Nucleus accumbens (tissue), 56 donors: ENCODE results near the gene DYNC1H1.
"Not testable (repeated sequence)": the region's sequence is repeated elsewhere in the genome, so short reads cannot be mapped to it uniquely, and the experiment has no call there.

Source experiments
- DNase-seq, 56 donors: peaks; one replicate each; lab custom pipeline; 2025; lab: John Stamatoyannopoulos, UW

The DYNC1H1 gene

DNA sequence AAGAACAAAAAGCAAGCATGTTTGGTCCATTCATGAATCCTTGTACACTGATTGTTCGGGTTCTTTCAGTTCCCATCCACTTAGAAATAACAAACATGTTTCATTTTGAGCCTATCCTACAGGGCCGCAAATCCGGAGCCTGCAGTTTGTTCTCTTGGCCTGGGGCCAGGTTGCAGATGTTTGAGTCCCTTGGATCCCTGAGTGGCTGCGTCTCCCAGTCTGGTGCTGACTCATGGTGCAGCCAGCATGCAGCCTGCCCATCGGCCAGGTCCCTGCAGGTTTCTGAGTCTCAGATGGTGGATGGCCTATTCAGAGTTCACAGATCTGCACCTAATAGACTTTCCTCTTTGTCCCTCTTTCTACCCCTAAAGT lies 1.9 kb upstream of the DYNC1H1 start:
- peak in 22 of 56 donors; percentile 5 to 71 (median 26) for DNase-seq

DNA sequence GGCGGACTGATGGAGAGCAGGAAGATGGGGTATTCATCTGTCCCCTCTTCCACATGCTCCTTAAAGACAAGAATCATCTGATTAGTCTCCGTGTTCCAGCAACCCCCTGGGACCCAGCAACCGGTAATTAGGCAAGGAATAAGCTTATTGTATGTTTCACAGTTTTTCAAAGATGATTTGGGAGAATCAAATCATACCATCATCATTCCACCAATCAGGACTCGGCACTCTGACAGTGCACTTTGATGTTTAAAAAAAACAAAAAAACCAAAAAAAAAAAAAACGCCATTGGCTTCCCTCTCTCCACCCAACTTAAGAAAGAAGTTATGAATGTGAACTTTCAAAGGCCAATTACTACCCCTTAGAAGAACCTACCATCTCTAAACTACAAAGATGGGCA lies 1.3 kb upstream of the DYNC1H1 start:
- DNase-seq, result no peak

DNA sequence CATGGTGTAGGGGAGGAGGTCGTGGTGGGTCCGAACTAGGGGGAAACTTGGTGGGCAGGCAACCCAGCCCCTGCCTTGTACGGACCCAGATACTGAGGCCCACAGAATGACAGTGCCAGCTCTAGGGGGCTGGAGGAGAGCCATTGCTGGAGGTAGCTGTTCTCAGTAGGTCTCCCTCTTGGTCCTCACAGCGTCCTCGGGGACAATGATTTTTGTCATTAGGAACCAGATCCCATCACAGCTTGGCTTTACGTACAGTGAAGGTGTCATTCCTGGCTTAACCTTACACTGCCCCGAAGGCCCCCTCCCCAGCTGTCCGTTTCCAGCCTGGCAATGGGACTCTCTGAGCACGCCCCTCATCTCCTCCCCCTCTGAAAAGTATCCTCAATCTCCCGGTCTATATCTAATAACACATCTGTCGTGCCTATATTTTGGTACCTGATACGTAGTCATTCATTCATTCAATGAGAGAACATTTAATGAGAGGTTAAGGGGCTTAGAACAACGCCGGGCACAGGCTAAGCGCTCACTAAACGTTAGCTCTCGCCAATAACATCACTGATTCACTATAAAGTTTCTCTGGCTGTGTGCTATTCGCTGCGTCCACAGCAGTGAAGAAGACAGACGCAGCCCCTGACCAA lies 597 bp upstream of the DYNC1H1 start:
- DNase-seq, result no peak

DNA sequence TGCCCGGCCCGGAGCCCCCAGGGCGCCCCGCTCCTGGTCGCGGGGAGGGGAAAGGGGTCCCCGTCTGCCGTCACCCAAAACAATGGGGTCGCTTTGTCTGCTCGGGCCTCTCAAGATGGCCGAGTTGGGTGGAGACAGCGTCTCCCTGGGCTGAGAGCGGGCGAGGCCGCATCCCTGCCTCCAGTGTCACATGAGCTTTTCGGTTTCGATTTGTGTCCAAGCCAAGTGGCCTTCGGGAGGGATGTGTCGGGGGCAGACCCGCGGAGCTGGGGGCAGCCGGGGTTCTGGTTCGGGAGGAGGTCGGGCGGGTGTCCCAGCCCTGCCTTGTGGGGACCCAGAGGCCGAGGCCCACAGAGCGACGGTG lies 790 bp downstream of the DYNC1H1 start:
- DNase-seq, result peak in 52 of 56 donors; percentile 19 to 84 (median 66)

DNA sequence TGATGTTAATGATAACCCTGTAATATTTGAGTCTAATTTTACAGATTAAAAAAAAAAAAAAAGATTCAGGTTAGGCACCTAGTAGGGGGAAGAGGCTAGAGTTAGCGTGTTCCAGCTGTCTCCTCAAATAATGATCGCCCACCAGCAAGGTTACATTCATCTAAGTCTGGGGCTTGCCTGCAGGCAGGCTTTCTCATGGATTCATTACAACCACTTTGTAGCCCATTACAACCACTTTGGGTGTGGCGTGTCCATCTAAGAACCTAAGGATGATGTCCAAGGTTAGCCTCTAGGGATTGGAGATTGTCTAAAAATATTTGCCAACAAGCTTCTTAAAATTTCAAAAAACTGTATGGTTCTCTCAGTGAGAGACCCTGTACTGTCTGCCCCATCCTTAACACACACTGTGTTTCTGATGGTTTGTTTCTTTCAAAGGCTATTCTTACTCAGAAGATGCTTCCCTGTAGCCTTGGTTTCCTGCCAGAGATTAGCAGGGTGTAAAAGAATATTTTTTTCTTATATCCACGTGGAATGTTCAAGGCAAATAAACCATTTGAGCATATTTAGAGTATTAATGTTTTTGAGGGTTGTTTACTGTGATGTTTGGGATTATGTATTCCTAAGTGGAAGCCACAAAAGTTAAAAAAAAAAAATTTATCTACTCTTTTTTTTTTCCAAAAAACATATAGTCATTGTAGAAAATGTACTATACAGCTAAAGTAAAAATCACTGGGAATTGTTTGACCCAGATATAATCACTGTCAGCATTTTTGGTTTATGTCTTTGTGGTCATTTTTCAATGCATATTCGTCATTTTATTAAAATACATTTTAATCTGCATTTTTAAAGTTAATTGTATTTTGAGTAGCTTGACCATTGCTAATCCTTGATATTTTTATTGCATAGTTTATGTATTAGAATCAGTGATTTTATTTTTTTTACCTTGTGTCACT lies 1.7 kb downstream of the DYNC1H1 start:
- no peak for DNase-seq

DNA sequence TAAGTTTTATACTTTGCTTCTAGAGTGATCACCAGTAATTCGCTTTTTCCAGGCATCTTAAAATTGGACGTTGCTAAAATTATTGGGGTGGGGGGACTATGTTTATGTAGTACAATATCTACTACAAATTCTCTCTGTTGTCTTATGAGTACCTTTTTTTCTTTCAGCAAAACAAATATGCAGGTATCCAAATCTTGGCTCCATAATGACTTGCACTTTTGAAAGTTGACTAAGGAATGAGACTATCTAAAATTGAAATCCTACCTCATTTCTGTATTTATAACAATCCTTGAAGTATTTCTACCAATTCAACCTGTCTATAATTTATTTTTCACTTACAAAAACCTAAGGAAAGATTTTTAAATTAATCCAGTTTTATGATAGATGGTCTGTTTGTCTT lies 2.4 kb downstream of the DYNC1H1 start:
- no peak for DNase-seq

DNA sequence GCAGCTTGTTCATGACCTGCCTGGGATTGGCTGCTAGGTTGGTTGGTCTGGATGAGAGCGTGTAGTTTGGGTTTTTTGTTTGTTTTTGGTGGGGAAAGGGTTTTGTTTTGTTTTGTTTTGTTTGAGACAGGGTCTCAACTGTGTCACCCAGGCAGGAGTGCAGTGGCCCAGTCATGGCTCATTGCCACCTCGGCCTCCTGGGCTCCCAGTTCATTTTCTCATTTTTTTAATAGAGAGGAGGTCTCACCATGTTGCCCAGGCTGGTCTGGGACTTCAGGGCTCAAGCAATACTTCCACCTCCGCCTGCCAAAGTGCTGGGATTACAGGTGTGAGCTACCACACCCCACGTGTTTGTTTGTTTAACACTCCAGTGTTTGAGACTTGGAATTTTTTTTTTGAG lies 3.8 kb downstream of the DYNC1H1 start:
- no peak for DNase-seq

DNA sequence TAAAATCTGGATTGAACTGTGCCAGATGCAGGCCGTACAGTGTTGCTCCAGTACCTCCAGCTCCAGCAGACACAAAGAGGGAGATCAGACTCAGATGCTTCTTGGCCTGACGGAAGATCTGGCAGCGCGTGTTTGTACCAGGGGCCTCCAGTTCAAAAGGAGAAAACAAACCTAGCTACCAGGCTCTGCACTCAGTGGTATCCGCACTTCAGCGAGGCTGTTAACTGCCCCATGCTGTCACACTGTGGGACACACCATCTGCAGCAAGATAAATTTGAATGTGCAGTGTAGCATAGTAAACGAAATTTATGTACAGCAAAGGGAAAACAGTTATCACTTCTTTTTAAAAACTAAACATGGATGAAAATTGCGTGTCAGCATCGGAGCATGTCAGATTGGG lies 5.1 kb downstream of the DYNC1H1 start:
- DNase-seq, result no peak

DNA sequence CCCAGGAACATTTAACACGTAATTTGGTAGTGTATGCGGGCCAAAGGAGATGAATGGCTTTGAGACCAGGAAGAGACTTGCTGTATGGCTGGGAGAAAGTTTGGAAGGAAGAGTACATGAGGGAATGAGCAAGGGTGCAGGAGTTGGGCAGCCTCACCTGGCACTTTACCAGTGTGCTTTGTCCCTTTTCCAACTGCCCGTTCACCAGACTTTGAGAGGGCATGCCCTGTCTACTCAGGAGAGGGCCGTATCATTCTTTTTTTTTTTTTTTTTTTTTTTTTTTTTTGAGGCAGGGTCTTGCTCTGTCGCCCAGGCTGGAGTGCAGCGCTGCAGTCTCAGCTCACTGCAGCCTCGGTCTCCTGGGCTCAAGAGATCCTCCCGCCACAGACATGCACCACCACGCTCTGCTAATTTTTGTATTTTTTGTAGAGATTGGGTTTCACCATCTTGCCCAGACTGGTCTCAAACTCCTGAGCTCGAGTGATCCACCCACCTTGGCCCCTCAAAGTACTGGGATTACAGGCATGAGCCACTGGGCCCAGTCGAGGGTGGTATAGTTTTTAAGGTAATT lies 6.5 kb downstream of the DYNC1H1 start:
- no peak for DNase-seq

DNA sequence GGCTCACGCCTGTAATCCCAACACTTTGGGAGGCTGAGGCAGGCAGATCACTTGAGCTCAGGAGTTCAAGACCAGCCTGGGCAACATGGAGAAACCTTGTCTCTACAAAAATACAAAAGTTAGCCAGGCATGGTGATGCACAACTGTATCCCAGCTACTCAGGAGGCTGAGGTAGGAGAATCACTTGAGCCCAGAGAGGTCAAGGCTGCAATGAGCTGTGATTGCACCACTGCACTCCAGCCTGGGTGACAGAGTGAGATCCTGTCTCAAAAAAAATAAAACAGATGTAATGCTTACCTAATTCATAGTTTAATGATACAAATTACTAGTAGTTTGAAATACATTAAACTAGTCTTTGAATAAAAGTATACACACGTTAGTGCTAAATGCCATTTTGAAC lies 7.1 kb downstream of the DYNC1H1 start:
- DNase-seq, result not testable (repeated sequence)

DNA sequence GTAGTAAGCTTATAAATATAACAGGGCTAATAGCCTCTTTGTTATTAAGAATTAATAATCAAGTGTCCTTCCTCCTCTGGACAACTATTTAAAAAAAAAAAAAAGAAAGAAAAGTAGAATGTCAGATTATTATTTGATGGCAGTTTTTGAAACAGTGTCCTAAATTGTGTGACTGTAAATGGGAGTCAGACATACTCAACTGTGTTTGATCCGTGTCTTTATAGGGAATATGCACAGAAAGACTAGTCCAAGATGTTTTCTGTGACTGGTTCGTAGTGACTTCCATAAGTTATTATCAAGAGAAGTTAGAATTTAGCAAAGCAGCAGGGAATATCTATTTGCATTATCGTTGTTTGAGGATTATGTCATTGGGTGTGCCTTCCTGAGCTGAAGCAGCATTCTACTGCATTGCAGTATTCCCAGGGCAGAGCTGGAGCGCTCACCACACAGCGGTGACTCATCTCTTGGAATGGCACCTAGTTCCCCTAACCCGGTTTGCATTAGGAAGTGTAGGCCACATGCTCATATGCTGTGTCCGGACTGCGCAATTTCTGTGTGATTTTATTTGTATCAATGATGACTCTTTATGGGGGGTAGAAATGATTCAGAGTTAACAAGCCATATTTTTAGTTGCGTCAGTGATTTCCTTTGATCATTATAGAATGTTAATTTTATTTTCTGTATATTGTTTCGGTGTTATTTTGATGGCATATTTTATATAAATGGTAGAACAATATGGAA lies 7.9 kb downstream of the DYNC1H1 start:
- DNase-seq, result peak in 35 of 56 donors; percentile 8 to 74 (median 35)

DNA sequence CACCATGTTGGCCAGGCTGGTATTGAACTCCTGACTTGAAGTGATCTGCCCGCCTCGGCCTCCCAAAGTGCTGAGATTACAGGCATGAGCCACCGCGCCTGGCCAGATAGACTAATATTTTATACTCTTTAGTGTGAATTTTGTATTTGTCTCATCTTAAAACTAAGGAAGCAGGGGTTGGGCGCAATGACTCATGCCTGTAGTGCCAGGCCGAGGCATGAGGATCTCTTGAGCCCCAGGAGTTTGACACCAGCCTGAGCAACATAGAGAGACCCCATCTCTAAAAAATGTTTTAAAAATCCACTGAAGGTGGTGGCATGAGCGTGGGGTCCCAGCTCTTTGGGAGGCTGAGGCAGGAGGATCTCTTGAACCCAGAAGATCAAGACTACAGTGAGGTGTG lies 9.0 kb downstream of the DYNC1H1 start:
- DNase-seq, result no peak

DNA sequence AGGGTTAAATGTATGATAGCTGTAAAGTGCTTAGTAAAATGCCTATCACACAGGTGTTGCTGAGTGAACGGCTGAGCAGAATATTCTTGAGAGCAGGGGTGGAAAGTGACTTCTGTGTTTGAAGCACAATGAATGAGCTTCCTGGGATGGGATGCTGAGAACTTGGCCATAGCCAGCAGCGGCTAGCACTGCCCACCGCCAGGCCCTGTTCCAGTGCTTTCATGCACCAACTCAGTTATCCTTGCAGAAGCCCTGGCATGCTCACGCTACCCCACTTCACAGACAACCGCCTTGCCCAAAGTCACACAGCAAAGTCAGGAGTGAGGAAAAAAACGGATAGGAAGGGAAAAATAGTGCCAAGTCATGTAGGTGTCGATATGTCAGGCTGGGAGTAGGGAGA lies 10.9 kb downstream of the DYNC1H1 start:
- no peak for DNase-seq

DNA sequence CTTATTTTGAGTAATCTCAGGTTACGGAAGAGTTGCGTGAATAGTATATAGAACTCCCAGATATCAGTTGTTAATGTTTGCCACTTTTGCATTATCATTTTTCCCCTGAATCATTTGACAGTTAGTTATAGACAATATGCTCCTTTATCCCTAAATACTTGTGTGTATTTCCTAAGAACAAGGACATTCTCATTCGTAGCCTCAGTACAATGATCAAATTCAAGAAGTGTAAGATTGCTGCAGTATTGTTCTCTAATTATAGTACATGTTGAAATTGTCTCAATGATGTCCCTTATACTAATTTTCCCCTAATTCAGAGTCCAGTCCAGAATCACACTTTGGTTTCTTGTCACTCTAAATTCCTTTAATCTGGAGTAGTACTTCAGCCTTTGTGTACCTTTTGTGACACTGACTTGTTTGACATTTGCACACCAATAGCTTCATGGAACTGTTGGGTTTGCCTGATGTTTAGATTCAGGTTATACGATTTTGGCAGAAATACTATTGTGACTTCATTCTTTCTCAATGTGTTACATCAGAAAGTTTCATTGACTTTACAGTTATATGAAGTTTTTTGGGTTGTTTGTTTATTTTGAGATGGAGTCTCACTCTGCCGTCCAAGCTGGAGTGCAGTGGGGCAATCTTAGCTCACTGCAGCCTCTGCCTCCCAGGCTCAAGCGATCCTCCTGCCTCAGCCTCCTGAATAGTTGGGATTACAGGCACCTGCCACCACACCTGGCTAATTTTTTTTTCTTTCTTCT lies 13.1 kb downstream of the DYNC1H1 start:
- DNase-seq, result no peak

DNA sequence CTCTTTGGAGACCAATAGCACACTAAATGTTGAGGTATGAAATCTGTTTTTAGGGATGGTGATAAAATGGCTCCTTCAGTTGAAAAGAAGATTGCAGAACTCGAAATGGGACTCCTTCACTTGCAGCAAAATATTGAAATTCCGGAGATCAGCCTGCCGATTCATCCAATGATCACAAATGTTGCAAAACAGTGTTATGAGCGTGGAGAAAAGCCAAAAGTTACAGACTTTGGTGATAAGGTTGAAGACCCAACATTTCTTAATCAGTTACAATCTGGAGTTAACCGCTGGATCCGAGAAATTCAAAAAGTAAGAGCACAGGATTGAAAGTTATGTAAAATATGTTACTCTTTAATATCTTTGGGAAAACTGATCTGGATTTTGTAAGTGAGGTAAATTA lies 15.3 kb downstream of the DYNC1H1 start:
- no peak for DNase-seq

DNA sequence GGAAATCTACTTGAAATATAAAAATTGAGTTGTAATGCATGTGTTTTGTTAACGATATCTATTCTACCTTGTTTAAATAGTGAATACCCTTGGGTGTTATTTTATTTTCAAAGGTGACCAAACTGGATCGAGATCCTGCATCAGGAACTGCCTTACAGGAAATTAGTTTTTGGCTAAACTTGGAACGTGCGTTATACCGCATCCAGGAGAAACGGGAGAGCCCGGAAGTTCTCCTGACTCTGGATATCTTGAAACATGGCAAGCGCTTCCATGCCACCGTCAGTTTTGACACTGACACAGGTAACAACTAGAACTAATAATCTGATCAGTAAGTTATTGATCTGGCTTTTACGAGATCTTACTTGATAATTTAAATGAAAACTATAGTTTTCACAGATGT lies 15.9 kb downstream of the DYNC1H1 start:
- DNase-seq, result no peak

DNA sequence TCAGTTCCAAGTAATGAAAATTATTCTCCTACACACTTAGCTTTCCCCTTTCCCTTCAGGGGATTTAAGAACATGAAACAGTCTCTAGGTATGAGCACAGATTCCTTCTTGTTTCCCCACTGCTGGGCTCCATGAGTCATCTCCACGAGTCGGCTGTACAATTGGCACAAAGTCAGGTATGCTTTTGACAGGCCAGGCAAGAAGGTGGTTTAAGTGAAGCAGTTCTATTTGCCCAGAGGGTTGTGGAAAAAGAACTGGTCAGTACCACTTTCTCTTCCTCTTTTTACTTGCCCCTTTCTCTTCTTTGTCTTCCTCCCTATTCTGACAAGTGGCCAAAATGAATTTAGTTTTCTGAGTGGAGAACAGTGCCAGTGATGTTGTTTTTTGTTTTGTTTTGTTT lies 16.3 kb downstream of the DYNC1H1 start:
- peak in 16 of 56 donors; percentile 11 to 43 (median 27) for DNase-seq

DNA sequence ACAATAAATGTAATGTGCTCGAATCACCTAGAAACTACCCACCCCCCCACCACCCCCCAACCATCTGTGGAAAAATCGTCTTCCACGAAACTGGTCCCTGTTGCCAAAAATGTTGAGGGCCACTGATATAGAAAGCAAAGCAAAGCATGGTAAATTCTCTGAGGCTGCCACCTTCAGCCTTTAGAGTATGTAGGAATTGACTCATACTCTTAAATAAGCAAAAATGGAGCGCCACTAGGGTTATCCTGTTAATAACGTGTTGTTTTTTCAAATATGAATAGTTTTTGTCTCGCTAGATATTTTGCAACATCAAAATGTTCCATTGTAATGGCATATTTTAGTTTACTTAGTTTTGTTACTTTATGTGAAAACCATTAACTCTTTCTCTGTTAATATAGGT lies 18.2 kb downstream of the DYNC1H1 start:
- no peak for DNase-seq

DNA sequence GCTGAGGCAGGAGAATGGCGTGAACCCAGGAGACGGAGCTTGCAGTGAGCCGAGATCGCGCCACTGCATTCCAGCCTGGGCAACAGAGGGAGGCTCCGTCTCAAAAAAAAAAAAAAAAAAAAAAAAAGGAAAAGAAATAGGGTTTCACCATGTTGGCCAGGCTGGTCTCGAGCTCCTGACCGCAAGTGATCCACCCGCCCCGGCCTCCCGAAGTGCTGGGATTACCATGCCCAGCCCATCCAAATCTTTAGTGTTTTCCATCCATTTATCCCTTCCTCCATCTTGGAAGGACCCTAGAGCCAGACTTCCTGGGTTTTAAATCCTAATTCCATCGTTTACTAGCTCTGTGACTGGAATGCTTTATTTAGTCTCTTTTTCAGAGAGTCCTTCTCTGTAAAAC lies 20.5 kb downstream of the DYNC1H1 start:
- DNase-seq, result not testable (repeated sequence)

DNA sequence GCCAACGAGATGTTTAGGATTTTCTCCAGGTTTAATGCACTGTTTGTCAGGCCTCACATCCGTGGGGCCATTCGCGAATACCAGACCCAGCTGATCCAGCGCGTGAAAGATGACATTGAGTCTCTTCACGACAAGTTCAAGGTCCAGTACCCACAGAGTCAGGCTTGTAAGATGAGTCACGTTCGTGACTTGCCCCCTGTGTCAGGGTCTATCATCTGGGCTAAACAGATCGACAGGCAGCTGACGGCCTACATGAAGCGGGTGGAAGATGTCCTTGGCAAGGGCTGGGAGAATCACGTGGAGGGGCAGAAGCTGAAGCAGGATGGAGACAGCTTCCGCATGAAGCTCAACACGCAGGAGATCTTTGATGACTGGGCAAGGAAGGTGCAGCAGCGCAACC lies 21.6 kb downstream of the DYNC1H1 start:
- no peak for DNase-seq
